AG09309 (cell line): Measurements from ENCODE around the gene UBFD1.

Experiments
- DNase-seq: peaks from one replicate; pipeline ENCODE4 v3.0.0-alpha.2; 2010; ENCODE audit warnings: low read depth
- H3K4me3 ChIP-seq: 2 replicates; pipeline ENCODE4 v1.5.1; 2011; ENCODE audit warnings: mild to moderate bottlenecking, low read depth, low read length, moderate library complexity; ENCODE audit not compliant: control insufficient read depth
- CTCF ChIP-seq: IDR thresholded peaks from 2 replicates; pipeline ENCODE4 v1.5.1; 2011; ENCODE audit warnings: mild to moderate bottlenecking, low read depth, low read length, inconsistent platforms; ENCODE audit not compliant: insufficient read depth, control insufficient read depth; ENCODE audit errors: missing control alignments

UBFD1 gene

GRCh38 chr16:23554536-23554935 lies 3.0 kb upstream of the UBFD1 start:
- no peak for DNase-seq
- TF ChIP-seq CTCF, result no peak
- no peak overlapping the region for H3K4me3 ChIP-seq

- peak; percentile 48 for DNase-seq
- TF ChIP-seq CTCF, result no peak
- H3K4me3 ChIP-seq, result peak overlapping the region; percentile 96
These were observed 514 bp downstream of the UBFD1 start for GRCh38 chr16:23557779-23558702.

- TF ChIP-seq CTCF, result no peak
- no peak for DNase-seq
These were observed 4.1 kb downstream of the UBFD1 start for GRCh38 chr16:23561586-23561985.

GRCh38 chr16:23562505-23562904 lies 5.0 kb downstream of the UBFD1 start:
- no peak for TF ChIP-seq CTCF
- H3K4me3 ChIP-seq, result no peak overlapping the region
- no peak for DNase-seq

More at GRCh38 chr16:23561586-23561985, 4.1 kb downstream of the UBFD1 start:
- no peak overlapping the region for H3K4me3 ChIP-seq

- no peak for TF ChIP-seq CTCF
- DNase-seq, result no peak
- no peak overlapping the region for H3K4me3 ChIP-seq
These were observed 5.7 kb downstream of the UBFD1 start for GRCh38 chr16:23563186-23563585.

GRCh38 chr16:23564575-23565363 lies 7.2 kb downstream of the UBFD1 start:
- TF ChIP-seq CTCF, result no peak
- H3K4me3 ChIP-seq, result no peak overlapping the region
- DNase-seq, result no peak
